ENCODE data around the gene BCAS1. TPM values are rescaled to one million over a fixed set of nuclear protein-coding genes. Genes with fewer than 3 reads are reported as not detected.

BCAS1 gene
- total and polyA plus RNA-seq, 2 donors (not counting 3 experiments of a cell fraction or from before 2014, with no cell fraction given), result not detected

GRCh38 chr20:54047720-54048119 lies 22.7 kb downstream of the BCAS1 start:
- Histone ChIP-seq H3K79me2 (ENCODE audit: control insufficient read depth, insufficient read depth, low read length) (no peaks in the 10 kb centered on the region), H3K9me3 (replicated peaks; ENCODE audit: control insufficient read depth, insufficient read depth, low read length) (no peaks in the 10 kb centered on the region), H3K27me3 (ENCODE audit: control insufficient read depth in 2 of 2, insufficient read depth in 2 of 2, low read length in 2 of 2) (no peaks in the 10 kb centered on the region), H3K4me1 (ENCODE audit: control insufficient read depth, extremely low read depth, insufficient read depth, low read length) (no peaks in the 10 kb centered on the region), H3K4me3 (replicated peaks in 1 of 3; ENCODE audit: insufficient read depth in 1 of 3, low read depth in 1 of 3, low read length in 3 of 3) (no peak overlapping the region), H2AFZ (ENCODE audit: low read depth, low read length) (no peak overlapping the region), H3K9me1 (replicated peaks; ENCODE audit: control insufficient read depth, extremely low read depth, insufficient read depth, low read length) (no peaks in the 10 kb centered on the region), H4K20me1 (replicated peaks; ENCODE audit: control insufficient read depth, extremely low read depth, insufficient read depth, low read length) (no peaks in the 10 kb centered on the region), H3K4me2 (ENCODE audit: insufficient read depth, low read length) (no peak overlapping the region), H3K9ac (replicated peaks; ENCODE audit: extremely low read depth, insufficient read depth, low read length) (no peak overlapping the region), H3K27ac (ENCODE audit: insufficient read depth, low read depth, low read length) (no peak overlapping the region), H3K36me3 (ENCODE audit: control insufficient read depth in 2 of 2, extremely low read depth in 1 of 2, insufficient read depth in 2 of 2, low read length in 2 of 2) (no peaks in the 10 kb centered on the region)
- TF ChIP-seq MAX (IDR thresholded peaks at IDR 0.05; ENCODE audit: insufficient read depth, insufficient read length) (no peak), JUN (IDR thresholded peaks at IDR 0.05; ENCODE audit: borderline replicate concordance, insufficient read depth, insufficient read length, low read depth) (no peak), POLR2AphosphoS5 (IDR thresholded peaks at IDR 0.05; ENCODE audit: insufficient read depth, low read depth, low read length) (no peak), EZH2 (IDR thresholded peaks at IDR 0.05; ENCODE audit: borderline replicate concordance, low read depth, low read length, severe bottlenecking) (no peak), GATA2 (IDR thresholded peaks at IDR 0.05; ENCODE audit: insufficient read depth, insufficient read length, low read depth, low read length) (no peak), FOS (IDR thresholded peaks at IDR 0.05; ENCODE audit: borderline replicate concordance, insufficient read depth, low read length) (no peak), MYC (IDR thresholded peaks at IDR 0.05; ENCODE audit: low read depth, low read length) (no peak), CTCF (IDR thresholded peaks at IDR 0.05; ENCODE audit: extremely low read depth in 1 of 2, insufficient read depth in 1 of 2, low read depth in 1 of 2, low read length in 2 of 2) (no peak), POLR2A (IDR thresholded peaks at IDR 0.05; ENCODE audit: low read depth, low read length) (no peak)
- FAIRE-seq, result no peak
- ChIA-PET CTCF (no interaction called here), POLR2A (no interaction called here)
- BruUV-seq (replicated peaks), result no TSS peak
- intact Hi-C loops (cut with micrococcal nuclease) (no loop called here), dilution Hi-C loops (cut with MboI; ENCODE audit: extremely low pct_ligation_motif_present, low sequenced_read_pairs) (no loop called here)
- no peak for DNase-seq (ENCODE audit: low read depth, low spot score)
